ENCODE results near the gene RIC3. TPM values are rescaled to one million over a fixed set of nuclear protein-coding genes. Genes with fewer than 3 reads are reported as not detected.
A peak's percentile ranks its signal among the peaks of the same experiment; 100 is the strongest.

RIC3 gene
- total RNA-seq, 4 donors from 2014 or later = 2.7 to 14.1 (median 8.1) TPM

DNA sequence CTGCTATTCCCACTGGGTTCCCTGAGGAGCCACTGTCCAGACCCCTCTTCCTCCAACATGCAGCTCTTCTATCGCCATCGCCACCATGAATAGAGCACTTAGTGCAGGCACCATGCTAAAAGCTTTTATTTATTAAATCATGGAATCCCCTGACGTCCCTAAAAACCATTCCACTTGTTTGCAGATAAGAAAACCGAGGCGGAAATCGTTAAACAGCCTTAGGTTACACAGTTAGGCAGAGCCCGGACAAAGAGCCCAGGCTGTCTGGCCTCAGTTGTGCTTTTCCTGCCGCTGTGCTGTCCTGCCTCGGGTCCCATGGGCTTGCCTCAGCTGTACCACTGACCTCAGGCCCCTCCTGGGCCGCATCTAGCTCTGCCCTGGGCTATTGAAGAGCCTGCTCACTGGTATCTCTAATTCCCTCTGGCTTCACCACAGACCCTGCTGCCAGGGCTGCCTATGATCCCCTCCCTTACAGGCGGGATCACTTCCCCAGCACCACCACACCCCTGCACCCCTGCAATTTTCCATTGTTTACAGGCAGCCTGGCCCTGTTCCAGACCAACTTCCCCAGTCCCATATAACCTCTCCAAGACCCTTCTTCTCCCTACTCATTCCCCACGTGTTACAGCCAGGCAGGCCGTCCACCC, 100.8 kb downstream of the RIC3 start:
- Histone ChIP-seq H3K36me3 (no peaks in the 10 kb centered on the region), H3K4me1 (peaks cover 0 to 35% (median 13%) of the 10 kb centered on the region in 3 donors), H3K4me3 (no peak overlapping the region), H3K27ac (peak overlapping the region in 3 of 4 donors; percentile 49 to 72 (median 57)), H3K27me3 (peaks cover 0 to 7% (median 0%) of the 10 kb centered on the region in 4 donors), H3K9me3 (no peaks in the 10 kb centered on the region)
- DNase-seq = no peak
- WGBS, 2 donors = 76 to 80% methylated on average over 12 to 13 of the region's 13 CpGs
- TF ChIP-seq, protein P1, sequence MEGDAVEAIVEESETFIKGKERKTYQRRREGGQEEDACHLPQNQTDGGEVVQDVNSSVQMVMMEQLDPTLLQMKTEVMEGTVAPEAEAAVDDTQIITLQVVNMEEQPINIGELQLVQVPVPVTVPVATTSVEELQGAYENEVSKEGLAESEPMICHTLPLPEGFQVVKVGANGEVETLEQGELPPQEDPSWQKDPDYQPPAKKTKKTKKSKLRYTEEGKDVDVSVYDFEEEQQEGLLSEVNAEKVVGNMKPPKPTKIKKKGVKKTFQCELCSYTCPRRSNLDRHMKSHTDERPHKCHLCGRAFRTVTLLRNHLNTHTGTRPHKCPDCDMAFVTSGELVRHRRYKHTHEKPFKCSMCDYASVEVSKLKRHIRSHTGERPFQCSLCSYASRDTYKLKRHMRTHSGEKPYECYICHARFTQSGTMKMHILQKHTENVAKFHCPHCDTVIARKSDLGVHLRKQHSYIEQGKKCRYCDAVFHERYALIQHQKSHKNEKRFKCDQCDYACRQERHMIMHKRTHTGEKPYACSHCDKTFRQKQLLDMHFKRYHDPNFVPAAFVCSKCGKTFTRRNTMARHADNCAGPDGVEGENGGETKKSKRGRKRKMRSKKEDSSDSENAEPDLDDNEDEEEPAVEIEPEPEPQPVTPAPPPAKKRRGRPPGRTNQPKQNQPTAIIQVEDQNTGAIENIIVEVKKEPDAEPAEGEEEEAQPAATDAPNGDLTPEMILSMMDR (IDR thresholded peaks at IDR 0.05) = no peak
- no peak for TF ChIP-seq POLR2A (IDR thresholded peaks at IDR 0.05)
- intact Hi-C loops (cut with DNase I) = no loop called here

DNA sequence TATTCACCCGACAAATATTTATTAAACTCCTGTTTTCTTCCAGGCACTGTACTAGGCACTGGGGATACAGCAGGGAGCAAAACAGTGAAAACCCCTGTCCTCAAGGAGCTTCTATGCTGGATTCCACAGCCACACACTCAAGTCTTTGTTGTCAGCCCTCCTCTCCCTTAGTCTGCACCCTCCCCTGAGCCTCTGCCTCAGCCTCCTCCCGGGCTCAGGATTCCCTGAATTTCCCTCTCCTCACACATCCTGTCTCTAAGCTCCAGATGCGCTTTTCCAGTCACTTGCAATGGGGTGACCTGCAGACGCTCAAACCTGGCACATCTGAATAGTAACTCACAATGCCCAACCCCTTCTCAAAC, 101.3 kb downstream of the RIC3 start:
- intact Hi-C loops (cut with DNase I) = no loop called here
- peaks cover 0 to 7% (median 0%) of the 10 kb centered on the region in 4 donors for H3K27me3 ChIP-seq
- WGBS, 2 donors = 84 to 92% methylated on average over 4 of the region's 4 CpGs
- no peaks in the 10 kb centered on the region for H3K9me3 ChIP-seq
- no peak for DNase-seq
- TF ChIP-seq POLR2A (IDR thresholded peaks at IDR 0.05) = no peak
- TF ChIP-seq, protein P1 (IDR thresholded peaks at IDR 0.05) = no peak
- H3K4me1 ChIP-seq = peaks cover 0 to 40% (median 18%) of the 10 kb centered on the region in 3 donors
- no peak overlapping the region for H3K27ac ChIP-seq
- no peak overlapping the region for H3K4me3 ChIP-seq
- no peaks in the 10 kb centered on the region for H3K36me3 ChIP-seq

GRCh38 chr11:8066911-8067455, 101.8 kb downstream of the RIC3 start:
- Histone ChIP-seq H3K4me3 (no peak overlapping the region), H3K27ac (no peak overlapping the region), H3K27me3 (peaks cover 0 to 2% (median 0%) of the 10 kb centered on the region in 4 donors), H3K4me1 (peaks cover 0 to 45% (median 22%) of the 10 kb centered on the region in 3 donors), H3K9me3 (no peaks in the 10 kb centered on the region), H3K36me3 (no peaks in the 10 kb centered on the region)
- DNase-seq = no peak
- no peak for TF ChIP-seq POLR2A (IDR thresholded peaks at IDR 0.05)
- TF ChIP-seq, protein P1 (IDR thresholded peaks at IDR 0.05) = no peak
- intact Hi-C loops (cut with DNase I) = no loop called here
- WGBS, 2 donors = 69 to 77% methylated on average over 8 to 9 of the region's 10 CpGs

DNA sequence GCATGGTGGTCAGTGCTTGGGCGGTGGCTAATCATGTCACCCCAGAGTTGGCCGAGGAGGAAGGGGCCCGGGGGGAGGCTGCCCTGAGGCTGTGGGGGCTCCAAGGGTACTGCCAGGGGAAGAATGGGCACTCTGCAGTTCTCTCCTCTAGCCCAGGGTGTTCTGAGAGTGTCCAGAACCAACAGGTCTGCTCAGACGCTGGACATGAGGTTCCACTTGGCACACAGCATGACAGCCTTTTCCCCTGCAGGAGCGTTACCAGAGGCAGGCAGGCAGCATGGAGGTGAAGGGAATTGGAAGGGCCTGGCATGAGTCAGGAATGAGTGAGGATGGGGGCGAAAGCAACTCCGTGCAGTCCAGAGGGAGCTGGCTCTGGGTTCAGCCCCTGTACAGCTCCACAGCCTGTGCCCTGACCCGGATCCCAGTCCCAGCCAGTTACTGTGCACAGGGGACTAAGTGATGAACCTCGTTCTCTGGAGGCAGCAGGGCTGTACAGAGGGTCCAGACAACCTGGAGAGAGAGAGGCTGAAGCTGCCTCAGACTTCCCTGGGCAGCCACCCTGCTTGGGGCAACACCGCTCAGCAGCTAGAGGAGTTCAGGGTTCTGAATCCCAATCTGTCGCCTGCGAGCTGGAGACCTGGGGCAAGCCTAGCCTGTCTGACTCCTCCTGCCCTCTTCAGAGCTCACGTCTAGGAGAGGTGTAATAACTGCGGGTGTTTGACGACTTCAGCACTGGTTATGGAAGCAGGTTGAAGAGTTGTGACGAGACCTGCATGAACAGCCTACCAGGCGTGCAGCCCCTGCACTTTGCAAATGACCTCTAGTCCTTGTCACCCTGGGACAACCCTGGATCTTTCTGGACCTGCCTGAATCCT, 102.6 kb downstream of the RIC3 start:
- Histone ChIP-seq H3K27me3 (no peaks in the 10 kb centered on the region), H3K9me3 (no peaks in the 10 kb centered on the region), H3K4me3 (no peak overlapping the region), H3K4me1 (peaks cover 0 to 45% (median 22%) of the 10 kb centered on the region in 3 donors), H3K27ac (no peak overlapping the region), H3K36me3 (no peaks in the 10 kb centered on the region)
- TF ChIP-seq POLR2A (IDR thresholded peaks at IDR 0.05) = no peak
- TF ChIP-seq, protein P1 (IDR thresholded peaks at IDR 0.05) = no peak
- 73 to 79% methylated on average over 7 to 8 of the region's 17 CpGs for WGBS, 2 donors
- DNase-seq = no peak
- intact Hi-C loops (cut with DNase I) = no loop called here

DNA sequence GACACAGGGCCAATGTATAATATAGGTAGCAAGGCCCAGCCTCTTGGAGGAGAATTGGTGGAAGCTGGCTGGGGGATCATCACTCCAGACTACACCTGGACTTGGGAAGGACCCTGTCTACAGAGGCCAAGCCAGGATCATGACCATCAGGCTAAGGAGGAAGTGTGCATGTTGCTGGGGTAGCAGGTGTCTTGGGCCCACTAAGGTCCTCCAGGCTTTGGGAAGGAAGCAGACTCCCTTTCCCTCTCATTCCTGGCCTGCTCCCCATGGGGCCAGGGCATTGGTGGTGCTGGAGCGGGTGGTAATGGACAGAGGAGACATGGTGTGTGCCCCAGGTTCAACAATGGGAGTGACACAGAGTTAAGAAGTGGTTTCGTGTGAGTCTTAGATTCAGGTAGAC, 103.8 kb downstream of the RIC3 start:
- no peaks in the 10 kb centered on the region for H3K9me3 ChIP-seq
- H3K27ac ChIP-seq = no peak overlapping the region
- intact Hi-C loops (cut with DNase I) = no loop called here
- no peaks in the 10 kb centered on the region for H3K36me3 ChIP-seq
- 66 to 100% methylated on average over 2 of the region's 2 CpGs for WGBS, 2 donors
- DNase-seq = no peak
- TF ChIP-seq, protein P1 (IDR thresholded peaks at IDR 0.05) = no peak
- no peak for TF ChIP-seq POLR2A (IDR thresholded peaks at IDR 0.05)
- no peaks in the 10 kb centered on the region for H3K27me3 ChIP-seq
- H3K4me1 ChIP-seq = peaks cover 0 to 46% (median 22%) of the 10 kb centered on the region in 3 donors
- no peak overlapping the region for H3K4me3 ChIP-seq

All from esophagus squamous epithelium (tissue), 5 donors.